Kidney (tissue), 14 donors: ENCODE results near the gene RNASE11. TPM values are rescaled to one million over a fixed set of nuclear protein-coding genes. Genes with fewer than 3 reads are reported as not detected.

Experiments used
- DNase-seq, 5 donors: peaks; one replicate each; pipeline ENCODE4 v3.0.0-alpha.2; 2013 to 2020
- FAIRE-seq: peaks from 2 replicates; lab custom pipeline; 2012; peaks lifted over from hg19 to GRCh38; lab: Jason Lieb, UNC
- H3K27ac ChIP-seq, 2 donors: one replicate each; pipeline ENCODE4 v1.7.0; 2013; ENCODE audit warnings: low read depth in 2 of 2, low read length in 2 of 2, inconsistent platforms in 1 of 2
- H3K27me3 ChIP-seq: one replicate; pipeline ENCODE4 v1.7.1; 2013; ENCODE audit warnings: low read length, inconsistent platforms; ENCODE audit not compliant: control insufficient read depth, insufficient read depth
- H3K36me3 ChIP-seq, 3 donors: one replicate each; pipeline versions ENCODE4 v1.7.0 to v1.7.1; 2013; ENCODE audit warnings: low read length in 3 of 3, control low read depth in 1 of 3, inconsistent platforms in 1 of 3; ENCODE audit not compliant: insufficient read depth in 3 of 3, control insufficient read depth in 2 of 3
- H3K4me1 ChIP-seq, 3 donors: one replicate each; pipeline versions ENCODE4 v1.7.0 to v1.7.1; 2013; ENCODE audit warnings: low read length in 3 of 3, inconsistent platforms in 1 of 3, low read depth in 1 of 3; ENCODE audit not compliant: control insufficient read depth in 2 of 3, insufficient read depth in 2 of 3
- H3K4me3 ChIP-seq, 3 donors: one replicate each; pipeline versions ENCODE4 v1.7.0 to v1.8.1; 2013; ENCODE audit warnings: low read length in 3 of 3, control low read depth in 1 of 3, inconsistent platforms in 1 of 3
- H3K9ac ChIP-seq, 3 donors: one replicate each; pipeline versions ENCODE4 v1.7.0 to v1.7.1; 2013; ENCODE audit warnings: low read length in 3 of 3, control low read depth in 1 of 3, inconsistent platforms in 1 of 3
- H3K9me3 ChIP-seq, 3 donors: one replicate each; pipeline versions ENCODE4 v1.7.0 to v1.7.1; 2013; ENCODE audit warnings: low read length in 3 of 3, control low read depth in 1 of 3, inconsistent platforms in 1 of 3; ENCODE audit not compliant: control insufficient read depth in 2 of 3, insufficient read depth in 1 of 3
- CTCF ChIP-seq: IDR thresholded peaks from 3 replicates; pipeline ENCODE4 v1.5.1; 2012; ENCODE audit warnings: mild to moderate bottlenecking, moderate library complexity, borderline replicate concordance; ENCODE audit not compliant: insufficient read depth; ENCODE audit errors: extremely low read depth
- intact Hi-C: fragments of 100-400 bp; cut with DNase I; formaldehyde crosslinking; loops from one replicate; pipeline ENCODE4 v1.11.1; 2022
- polyA plus RNA-seq: library from polyadenylated mRNA; stranded (reverse); fragments of 350-450 nt; fragmentation: Illumina TruSeq; extraction: RNeasy Lipid Tissue Mini Kit (QIAGEN cat#74804); gene quantifications from one replicate; pipeline ENCODE4 v1.2.3, GENCODE V29; 2014; ENCODE audit warnings: low read depth, low replicate concordance; ENCODE audit not compliant: insufficient read depth
- total RNA-seq: library from RNA; stranded (reverse); fragmentation: NEBNext Ultra II Directional; extraction: Animal tissue kit (Norgen Biotek cat#: 25700); gene quantifications from one replicate; pipeline ENCODE4 v1.2.1, GENCODE V29; 2021
- donor health status: control.
- donor health status: control.
- donor health status: control.
- donor health status: control.
- donor health status: control.
- donor health status: DM: yes; HTN: yes; CAD: no.
- donor health status: Normal renal cell carcinoma (clear cell type).

RNASE11 gene
- total and polyA plus RNA-seq, 2 donors from 2014 or later, result not detected

- DNase-seq (no peak), FAIRE-seq (no peak)
- Histone ChIP-seq H3K4me1 (no peaks in the 10 kb centered on the region), H3K4me3 (no peak overlapping the region), H3K27me3 (no peaks in the 10 kb centered on the region), H3K9me3 (peaks cover 0 to 13% (median 2%) of the 10 kb centered on the region in 3 donors), H3K9ac (no peak overlapping the region), H3K27ac (no peak overlapping the region), H3K36me3 (no peaks in the 10 kb centered on the region)
- TF ChIP-seq CTCF, result no peak
- intact Hi-C loops, result no loop called here
These were observed 23.8 kb downstream of the RNASE11 start for GRCh38 chr14:20563971-20564370.

- Histone ChIP-seq H3K9ac (no peak within 1 kb of the TSS), H3K36me3 (no peaks in the 10 kb centered on the region), H3K27ac (no peak within 1 kb of the TSS), H3K4me3 (no peak within 1 kb of the TSS), H3K27me3 (no peaks in the 10 kb centered on the region), H3K9me3 (no peaks in the 10 kb centered on the region), H3K4me1 (no peaks in the 10 kb centered on the region)
- no peak for DNase-seq
- intact Hi-C loops, result no loop called here
- TF ChIP-seq CTCF, result no peak
- no peak for FAIRE-seq
These were observed 26.8 kb downstream of the RNASE11 start, which contains the start of gene RNASE9 for GRCh38 chr14:20560961-20561360. RNASE9 (minus strand) TSS chr14:20561047.

GRCh38 chr14:20559461-20559904 is 28.3 kb downstream of the RNASE11 start:
- H3K9ac ChIP-seq, result no peak overlapping the region
- no peaks in the 10 kb centered on the region for H3K4me1 ChIP-seq
- FAIRE-seq, result no peak
- TF ChIP-seq CTCF, result no peak
- no peaks in the 10 kb centered on the region for H3K27me3 ChIP-seq
- intact Hi-C loops, result no loop called here
- no peaks in the 10 kb centered on the region for H3K36me3 ChIP-seq
- DNase-seq, result peak in 2 of 5 donors; percentile 6
- no peak overlapping the region for H3K4me3 ChIP-seq
- H3K27ac ChIP-seq, result no peak overlapping the region
- H3K9me3 ChIP-seq, result no peaks in the 10 kb centered on the region

GRCh38 chr14:20557212-20557542 is 30.6 kb downstream of the RNASE11 start:
- no peak for TF ChIP-seq CTCF
- no peak overlapping the region for H3K9ac ChIP-seq
- FAIRE-seq, result no peak
- DNase-seq, result no peak
- H3K27ac ChIP-seq, result no peak overlapping the region
- H3K9me3 ChIP-seq, result no peaks in the 10 kb centered on the region
- H3K4me3 ChIP-seq, result no peak overlapping the region
- intact Hi-C loops, result no loop called here
- H3K4me1 ChIP-seq, result no peaks in the 10 kb centered on the region
- no peaks in the 10 kb centered on the region for H3K36me3 ChIP-seq
- no peaks in the 10 kb centered on the region for H3K27me3 ChIP-seq
